Measurements from ENCODE around the gene SPOP. TPM values are rescaled to one million over a fixed set of nuclear protein-coding genes. Genes with fewer than 3 reads are reported as not detected.

Gene SPOP
- total RNA-seq, 1 donor from 2014 or later, result 32.1 TPM

DNA sequence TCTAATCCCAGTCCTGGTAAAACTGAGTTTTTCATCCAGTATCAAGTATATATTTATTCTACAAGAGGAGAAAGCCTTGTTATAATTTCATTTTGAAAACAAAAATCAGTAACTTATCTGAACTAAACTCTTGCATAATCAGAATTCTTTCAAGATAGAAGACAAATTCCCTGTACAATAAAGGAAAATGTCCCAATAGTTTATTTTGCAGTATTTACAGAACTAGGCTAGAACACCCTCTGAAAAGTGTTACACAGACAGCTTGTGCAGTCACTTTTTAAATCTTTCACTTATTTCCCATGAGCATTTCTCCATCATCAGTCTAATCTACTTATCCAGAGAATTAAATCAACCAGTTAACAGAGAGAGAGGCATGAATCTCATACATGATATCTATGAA is 48.5 kb downstream of the SPOP start:
- no peaks in the 10 kb centered on the region for H3K27me3 ChIP-seq (ENCODE audit: control insufficient read depth, insufficient read depth, low read length)
- no peaks in the 10 kb centered on the region for H3K36me3 ChIP-seq (ENCODE audit: control insufficient read depth, insufficient read depth, low read length)
- no peak overlapping the region for H3K4me3 ChIP-seq (ENCODE audit: low read depth, low read length)
- FAIRE-seq (no peak), DNase-seq (ENCODE audit: low read depth) (no peak)
- TF ChIP-seq, protein P1, sequence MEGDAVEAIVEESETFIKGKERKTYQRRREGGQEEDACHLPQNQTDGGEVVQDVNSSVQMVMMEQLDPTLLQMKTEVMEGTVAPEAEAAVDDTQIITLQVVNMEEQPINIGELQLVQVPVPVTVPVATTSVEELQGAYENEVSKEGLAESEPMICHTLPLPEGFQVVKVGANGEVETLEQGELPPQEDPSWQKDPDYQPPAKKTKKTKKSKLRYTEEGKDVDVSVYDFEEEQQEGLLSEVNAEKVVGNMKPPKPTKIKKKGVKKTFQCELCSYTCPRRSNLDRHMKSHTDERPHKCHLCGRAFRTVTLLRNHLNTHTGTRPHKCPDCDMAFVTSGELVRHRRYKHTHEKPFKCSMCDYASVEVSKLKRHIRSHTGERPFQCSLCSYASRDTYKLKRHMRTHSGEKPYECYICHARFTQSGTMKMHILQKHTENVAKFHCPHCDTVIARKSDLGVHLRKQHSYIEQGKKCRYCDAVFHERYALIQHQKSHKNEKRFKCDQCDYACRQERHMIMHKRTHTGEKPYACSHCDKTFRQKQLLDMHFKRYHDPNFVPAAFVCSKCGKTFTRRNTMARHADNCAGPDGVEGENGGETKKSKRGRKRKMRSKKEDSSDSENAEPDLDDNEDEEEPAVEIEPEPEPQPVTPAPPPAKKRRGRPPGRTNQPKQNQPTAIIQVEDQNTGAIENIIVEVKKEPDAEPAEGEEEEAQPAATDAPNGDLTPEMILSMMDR (IDR thresholded peaks at IDR 0.05; ENCODE audit: insufficient read depth, low read length, severe bottlenecking), result no peak

DNA sequence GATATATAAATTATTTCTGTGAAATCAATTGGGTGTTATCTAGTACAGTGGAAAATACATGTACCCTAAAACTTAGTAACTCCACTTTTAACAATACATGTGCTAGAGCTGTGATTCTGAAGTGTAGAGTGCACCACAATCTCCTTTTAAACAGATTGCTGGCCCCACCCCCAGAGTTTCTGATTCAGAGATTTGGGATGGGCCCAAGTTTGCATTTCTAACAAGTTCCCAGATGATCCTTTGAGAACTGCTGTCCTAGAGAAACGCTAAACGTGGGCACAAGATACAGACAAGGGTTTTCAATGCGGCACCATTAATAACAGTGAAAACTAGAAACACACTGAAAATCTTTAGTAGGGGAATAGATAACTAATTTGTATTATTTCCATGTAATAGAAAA is 53.0 kb downstream of the SPOP start:
- Histone ChIP-seq H3K4me3 (ENCODE audit: low read depth, low read length) (no peak overlapping the region), H3K27me3 (ENCODE audit: control insufficient read depth, insufficient read depth, low read length) (no peaks in the 10 kb centered on the region), H3K36me3 (ENCODE audit: control insufficient read depth, insufficient read depth, low read length) (peaks cover 4% of the 10 kb centered on the region)
- FAIRE-seq (no peak), DNase-seq (ENCODE audit: low read depth) (no peak)
- TF ChIP-seq, protein P1 (IDR thresholded peaks at IDR 0.05; ENCODE audit: insufficient read depth, low read length, severe bottlenecking), result no peak

DNA sequence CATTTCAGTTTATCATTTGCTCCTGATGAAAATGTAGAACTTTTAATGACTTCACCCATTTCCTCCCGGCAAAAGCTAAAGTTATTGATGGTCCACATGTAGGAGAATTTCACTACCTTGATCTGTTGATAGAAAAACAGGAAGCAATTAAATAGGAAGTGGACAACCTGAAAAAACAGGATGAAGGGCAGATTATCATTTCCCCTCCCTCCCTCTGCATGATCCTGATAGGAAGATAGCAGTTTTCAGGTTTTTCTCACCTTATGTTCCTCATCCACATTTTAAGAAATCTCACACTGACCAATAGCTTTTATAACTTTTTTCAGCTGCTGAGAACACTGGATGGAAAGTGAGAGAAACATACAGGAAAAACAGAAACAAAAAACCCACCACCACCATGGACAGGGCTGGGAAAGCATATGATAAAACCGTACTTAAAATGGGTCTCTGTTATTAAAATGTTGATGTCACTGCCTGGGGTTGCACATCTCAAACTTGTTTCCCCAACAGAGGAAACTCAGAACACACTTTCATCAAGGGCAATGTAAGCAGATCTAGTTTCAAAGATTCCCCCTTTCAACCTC is 55.9 kb downstream of the SPOP start:
- TF ChIP-seq, protein P1 (IDR thresholded peaks at IDR 0.05; ENCODE audit: insufficient read depth, low read length, severe bottlenecking), result no peak
- FAIRE-seq (no peak), DNase-seq (ENCODE audit: low read depth) (no peak)
- Histone ChIP-seq H3K27me3 (ENCODE audit: control insufficient read depth, insufficient read depth, low read length) (no peaks in the 10 kb centered on the region), H3K36me3 (ENCODE audit: control insufficient read depth, insufficient read depth, low read length) (peaks cover 10% of the 10 kb centered on the region), H3K4me3 (ENCODE audit: low read depth, low read length) (no peak overlapping the region)

DNA sequence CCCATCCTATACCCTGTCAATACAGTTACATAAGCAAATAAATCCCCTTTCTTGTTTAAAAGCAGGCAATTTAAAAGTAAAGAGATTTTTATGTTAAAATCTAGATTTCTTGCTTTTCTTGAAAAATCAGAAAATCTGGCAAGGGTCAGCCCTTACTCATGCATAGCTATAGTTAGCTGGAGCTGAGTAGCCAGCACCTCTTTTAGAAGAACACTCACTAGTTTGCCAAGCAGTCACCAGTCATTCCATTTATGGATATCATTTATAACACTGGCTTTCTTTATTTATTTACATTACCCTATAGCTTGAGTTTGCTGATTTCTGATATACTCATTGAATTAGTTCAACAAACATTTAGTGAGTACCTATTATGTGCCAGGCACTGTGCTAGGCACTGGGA is 56.5 kb downstream of the SPOP start:
- TF ChIP-seq, protein P1 (IDR thresholded peaks at IDR 0.05; ENCODE audit: insufficient read depth, low read length, severe bottlenecking), result no peak
- Histone ChIP-seq H3K36me3 (ENCODE audit: control insufficient read depth, insufficient read depth, low read length) (peaks cover 11% of the 10 kb centered on the region), H3K4me3 (ENCODE audit: low read depth, low read length) (no peak overlapping the region), H3K27me3 (ENCODE audit: control insufficient read depth, insufficient read depth, low read length) (no peaks in the 10 kb centered on the region)
- FAIRE-seq (no peak), DNase-seq (ENCODE audit: low read depth) (no peak)

DNA sequence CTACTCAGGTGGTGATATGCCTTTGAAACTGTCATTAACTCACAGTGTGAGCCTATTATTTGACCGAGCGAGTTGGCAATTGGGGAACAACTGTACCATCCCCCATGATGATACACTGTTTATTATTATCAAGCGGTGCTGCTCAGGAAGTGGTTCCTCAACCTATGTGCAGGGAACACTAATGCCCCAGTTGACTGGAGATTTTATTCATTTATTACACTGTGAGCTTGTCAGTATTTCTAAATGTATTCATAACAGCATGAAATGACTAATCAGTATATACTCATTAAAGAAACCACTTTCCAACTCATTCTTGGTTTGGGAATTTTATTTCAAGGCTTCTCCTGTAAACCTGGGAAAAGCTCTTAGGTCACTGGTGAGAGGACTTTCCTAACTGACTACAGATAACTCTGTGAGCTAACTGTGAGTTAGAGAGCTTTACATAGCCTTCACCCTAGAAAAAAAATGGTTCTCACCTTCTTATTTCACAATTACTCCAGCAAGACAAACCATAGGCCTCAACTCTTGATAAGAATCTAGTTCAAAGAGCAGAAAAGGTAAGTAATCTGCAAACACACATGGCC is 59.8 kb downstream of the SPOP start:
- Histone ChIP-seq H3K27me3 (ENCODE audit: control insufficient read depth, insufficient read depth, low read length) (no peaks in the 10 kb centered on the region), H3K36me3 (ENCODE audit: control insufficient read depth, insufficient read depth, low read length) (peaks cover 12% of the 10 kb centered on the region), H3K4me3 (ENCODE audit: low read depth, low read length) (no peak overlapping the region)
- TF ChIP-seq, protein P1 (IDR thresholded peaks at IDR 0.05; ENCODE audit: insufficient read depth, low read length, severe bottlenecking), result no peak
- peak; percentile 7 for DNase-seq (ENCODE audit: low read depth)
- no peak for FAIRE-seq
